Liver (tissue), 5 donors: ENCODE data around the gene ZNF185. TPM values are rescaled to one million over a fixed set of nuclear protein-coding genes. Genes with fewer than 3 reads are reported as not detected.

Experiments used
- JUND ChIP-seq, 2 donors: IDR thresholded peaks; 2 replicates each; pipeline ENCODE4 v1.6.1; 2016; ENCODE audit warnings: antibody characterized with exemption in 2 of 2
- polyA plus RNA-seq, 2 donors: library from polyadenylated mRNA; stranded (reverse) in 1 of 2; unstranded in 1 of 2; fragments of 200-250 nt in 1 of 2; fragments of >200 nt in 1 of 2; fragmentation: Nextera tagmentation in 1 of 2; extraction: Ambion mirVana in 1 of 2; gene quantifications; one replicate each; pipeline versions ENCODE4 v1.2.1 to v1.2.3, GENCODE V29; 2013 to 2015
- total RNA-seq, 2 donors: library from RNA; depleted of rRNA; stranded (reverse); fragments of >200 nt; gene quantifications; one replicate each; pipeline ENCODE4 v1.2.3, GENCODE V29; 2014
- TF ChIP-seq, protein P1 (sequence below): IDR thresholded peaks from 2 replicates; pipeline ENCODE4 v1.6.1; 2016; ENCODE audit warnings: antibody characterized with exemption, mild to moderate bottlenecking
- TF ChIP-seq, protein P2 (sequence below): IDR thresholded peaks from 2 replicates; pipeline ENCODE4 v1.6.1; 2016; ENCODE audit warnings: antibody characterized with exemption
- donor health status: healthy.
- donor health status: healthy.
- donor health status: healthy.

ZNF185 gene
- total and polyA plus RNA-seq, 4 donors, result 0.44 to 3.2 (median 0.94) TPM

DNA sequence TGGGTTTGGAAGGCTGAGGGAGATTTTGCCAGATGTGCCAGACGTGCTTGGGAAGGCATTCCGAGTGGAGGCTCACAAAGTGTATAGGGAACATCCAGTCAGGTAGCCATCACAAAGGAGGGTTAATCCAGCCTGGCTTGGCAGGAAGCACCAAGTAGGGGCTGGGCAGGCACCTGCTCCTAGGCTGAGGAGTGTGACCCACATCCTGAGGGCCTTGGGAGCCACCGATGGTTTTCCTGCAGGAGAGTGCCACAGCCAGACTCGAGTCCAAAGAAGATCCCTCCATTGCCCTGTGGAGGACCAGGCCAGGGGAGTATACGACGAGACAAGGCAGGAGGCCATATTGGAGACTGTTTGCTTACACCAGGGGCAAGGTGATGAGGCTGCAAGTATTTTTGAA is 48.8 kb downstream of the ZNF185 start (continued):
- TF ChIP-seq, protein P1, sequence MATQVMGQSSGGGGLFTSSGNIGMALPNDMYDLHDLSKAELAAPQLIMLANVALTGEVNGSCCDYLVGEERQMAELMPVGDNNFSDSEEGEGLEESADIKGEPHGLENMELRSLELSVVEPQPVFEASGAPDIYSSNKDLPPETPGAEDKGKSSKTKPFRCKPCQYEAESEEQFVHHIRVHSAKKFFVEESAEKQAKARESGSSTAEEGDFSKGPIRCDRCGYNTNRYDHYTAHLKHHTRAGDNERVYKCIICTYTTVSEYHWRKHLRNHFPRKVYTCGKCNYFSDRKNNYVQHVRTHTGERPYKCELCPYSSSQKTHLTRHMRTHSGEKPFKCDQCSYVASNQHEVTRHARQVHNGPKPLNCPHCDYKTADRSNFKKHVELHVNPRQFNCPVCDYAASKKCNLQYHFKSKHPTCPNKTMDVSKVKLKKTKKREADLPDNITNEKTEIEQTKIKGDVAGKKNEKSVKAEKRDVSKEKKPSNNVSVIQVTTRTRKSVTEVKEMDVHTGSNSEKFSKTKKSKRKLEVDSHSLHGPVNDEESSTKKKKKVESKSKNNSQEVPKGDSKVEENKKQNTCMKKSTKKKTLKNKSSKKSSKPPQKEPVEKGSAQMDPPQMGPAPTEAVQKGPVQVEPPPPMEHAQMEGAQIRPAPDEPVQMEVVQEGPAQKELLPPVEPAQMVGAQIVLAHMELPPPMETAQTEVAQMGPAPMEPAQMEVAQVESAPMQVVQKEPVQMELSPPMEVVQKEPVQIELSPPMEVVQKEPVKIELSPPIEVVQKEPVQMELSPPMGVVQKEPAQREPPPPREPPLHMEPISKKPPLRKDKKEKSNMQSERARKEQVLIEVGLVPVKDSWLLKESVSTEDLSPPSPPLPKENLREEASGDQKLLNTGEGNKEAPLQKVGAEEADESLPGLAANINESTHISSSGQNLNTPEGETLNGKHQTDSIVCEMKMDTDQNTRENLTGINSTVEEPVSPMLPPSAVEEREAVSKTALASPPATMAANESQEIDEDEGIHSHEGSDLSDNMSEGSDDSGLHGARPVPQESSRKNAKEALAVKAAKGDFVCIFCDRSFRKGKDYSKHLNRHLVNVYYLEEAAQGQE, result no peak
- no peak for TF ChIP-seq JUND (IDR thresholded peaks at IDR 0.05)
- TF ChIP-seq, protein P2, sequence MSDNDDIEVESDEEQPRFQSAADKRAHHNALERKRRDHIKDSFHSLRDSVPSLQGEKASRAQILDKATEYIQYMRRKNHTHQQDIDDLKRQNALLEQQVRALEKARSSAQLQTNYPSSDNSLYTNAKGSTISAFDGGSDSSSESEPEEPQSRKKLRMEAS, result no peak

Other genes starting within 250 kb of the ZNF185 start
- not detected for gene MAGEA3, start 199.3 kb upstream of the ZNF185 start, total RNA-seq
- not detected for gene MAGEA3, start 199.3 kb upstream of the ZNF185 start, polyA plus RNA-seq
- under 1 TPM in 1 of 2 donors, not detected in 1; 0.14 TPM for gene CSAG2, start 188.8 kb upstream of the ZNF185 start, total RNA-seq
- not detected for gene CSAG2, start 188.8 kb upstream of the ZNF185 start, polyA plus RNA-seq
- not detected for gene MAGEA2B, start 183.4 kb upstream of the ZNF185 start, total RNA-seq
- gene MAGEA2B, start 183.4 kb upstream of the ZNF185 start, polyA plus RNA-seq, result not detected
- not detected for gene CSAG1, start 164.3 kb upstream of the ZNF185 start, total RNA-seq
- not detected for gene CSAG1, start 164.3 kb upstream of the ZNF185 start, polyA plus RNA-seq
- gene MAGEA12, start 164.3 kb upstream of the ZNF185 start, total RNA-seq, result not detected
- not detected for gene MAGEA12, start 164.3 kb upstream of the ZNF185 start, polyA plus RNA-seq
- not detected for gene MAGEA2, start 144.2 kb upstream of the ZNF185 start, total RNA-seq
- not detected for gene MAGEA2, start 144.2 kb upstream of the ZNF185 start, polyA plus RNA-seq
- under 1 TPM in 1 of 2 donors, not detected in 1; 0.14 TPM for gene CSAG3, start 138.8 kb upstream of the ZNF185 start, total RNA-seq
- gene CSAG3, start 138.8 kb upstream of the ZNF185 start, polyA plus RNA-seq, result not detected
- not detected for gene MAGEA6, start 128.4 kb upstream of the ZNF185 start, total RNA-seq
- gene MAGEA6, start 128.4 kb upstream of the ZNF185 start, polyA plus RNA-seq, result not detected
- gene CETN2, start 67.3 kb upstream of the ZNF185 start, total RNA-seq, result 10 to 100 TPM; 10.1 to 24.3 TPM
- gene CETN2, start 67.3 kb upstream of the ZNF185 start, polyA plus RNA-seq, result 10 to 100 TPM; 10.9 to 16.4 TPM
- gene NSDHL, start 67.0 kb upstream of the ZNF185 start, total RNA-seq, result 10 to 100 TPM; 42.6 to 63.6 TPM
- 10 to 100 TPM; 23.8 to 34.6 TPM for gene NSDHL, start 67.0 kb upstream of the ZNF185 start, polyA plus RNA-seq
- gene PNMA5, start 96.0 kb downstream of the ZNF185 start, total RNA-seq, result under 1 TPM in 1 of 2 donors, not detected in 1; 0.09 TPM
- gene PNMA5, start 96.0 kb downstream of the ZNF185 start, polyA plus RNA-seq, result not detected
- 10 to 100 TPM in 1 of 2 donors, under 1 TPM in 1; 0.17 to 11.7 TPM for gene PNMA3, start 158.4 kb downstream of the ZNF185 start, total RNA-seq
- under 1 TPM; 0.06 to 0.29 TPM for gene PNMA3, start 158.4 kb downstream of the ZNF185 start, polyA plus RNA-seq
- 1 to 10 TPM; 5.4 to 6.4 TPM for gene PNMA6A, start 174.4 kb downstream of the ZNF185 start, total RNA-seq
- gene PNMA6A, start 174.4 kb downstream of the ZNF185 start, polyA plus RNA-seq, result 1 to 10 TPM; 3.5 to 7.5 TPM